HepG2 (cell line): Measurements from ENCODE around the gene WDR91. TPM values are rescaled to one million over a fixed set of nuclear protein-coding genes. Genes with fewer than 3 reads are reported as not detected.

Source experiments
- AHDC1 ChIP-seq: sonication (generic); formaldehyde crosslinking; IDR thresholded peaks from 2 replicates; pipeline ENCODE4 v1.5.1; 2020; ENCODE audit warnings: mild to moderate bottlenecking, missing genetic modification reagents, borderline replicate concordance
- CBX5 ChIP-seq: sonication (generic); formaldehyde crosslinking; IDR thresholded peaks from 2 replicates; pipeline ENCODE4 v1.4.0; 2020; ENCODE audit warnings: missing genetic modification reagents, borderline replicate concordance
- NFIC ChIP-seq: IDR thresholded peaks from 2 replicates; pipeline ENCODE4 v1.6.1; 2012; ENCODE audit warnings: mild to moderate bottlenecking, low read length, inconsistent platforms
- POGK ChIP-seq: sonication (generic); formaldehyde crosslinking; conservative IDR thresholded peaks from 2 replicates; pipeline ENCODE4 v1.8.0; 2022; ENCODE audit warnings: mild to moderate bottlenecking, moderate library complexity, missing genetic modification reagents
- POLR2AphosphoS5 ChIP-seq: IDR thresholded peaks from 2 replicates; pipeline ENCODE4 v1.6.1; 2012; ENCODE audit warnings: low read depth, low read length
- RXRA ChIP-seq: sonication (generic); formaldehyde crosslinking; IDR thresholded peaks from 2 replicates; pipeline ENCODE4 v1.5.1; 2020; ENCODE audit warnings: missing genetic modification reagents
- SRF ChIP-seq: IDR thresholded peaks from 2 replicates; pipeline ENCODE4 v1.6.1; 2011; ENCODE audit warnings: mild to moderate bottlenecking, low read depth, low read length, moderate library complexity
- TRIM22 ChIP-seq: fragments of 450-650 bp; IDR thresholded peaks from 2 replicates; pipeline ENCODE4 v1.6.1; 2017
- ZBTB39 ChIP-seq: sonication (generic); formaldehyde crosslinking; IDR thresholded peaks from 2 replicates; pipeline ENCODE4 v1.5.0; 2020; ENCODE audit warnings: missing genetic modification reagents
- ZFY ChIP-seq: sonication (generic); formaldehyde crosslinking; IDR thresholded peaks from 2 replicates; pipeline ENCODE4 v1.4.0; 2020; ENCODE audit warnings: missing genetic modification reagents
- ZNF205 ChIP-seq: IDR thresholded peaks from 2 replicates; pipeline ENCODE4 v1.6.1; 2018; ENCODE audit warnings: missing biosample characterization, missing genetic modification reagents
- ZNF30 ChIP-seq: sonication (generic); formaldehyde crosslinking; IDR thresholded peaks from 2 replicates; pipeline ENCODE4 v1.5.0; 2020; ENCODE audit warnings: mild to moderate bottlenecking, missing genetic modification reagents
- ZNF776 ChIP-seq: sonication (generic); formaldehyde crosslinking; IDR thresholded peaks from 2 replicates; pipeline ENCODE4 v1.4.0; 2020; ENCODE audit warnings: mild to moderate bottlenecking, missing genetic modification reagents
- ZNF782 ChIP-seq: sonication (generic); formaldehyde crosslinking; IDR thresholded peaks from 2 replicates; pipeline ENCODE4 v1.4.0; 2020; ENCODE audit warnings: missing genetic modification reagents, mild to moderate bottlenecking, borderline replicate concordance
- polyA plus RNA-seq, 8 experiments: library from polyadenylated mRNA; depleted of rRNA in 3 of 8; stranded (reverse) in 7 of 8; unstranded in 1 of 8; fragments of >200 nt; fragmentation: Illumina TruSeq in 4 of 8; extraction: Trizol in 4 of 8; gene quantifications; 2 replicates each; pipeline versions ENCODE4 v1.2.1 to v1.2.3, GENCODE V29; 2011 to 2016; ENCODE audit warnings: low read depth in 4 of 8, missing spikeins in 1 of 8, mixed read lengths in 1 of 8; ENCODE audit not compliant: insufficient read depth in 1 of 8
- total RNA-seq, 5 experiments: library from RNA; depleted of rRNA; stranded (reverse); fragments of >200 nt; fragmentation: Illumina TruSeq; extraction: Trizol; gene quantifications; 2 replicates each; pipeline ENCODE4 v1.2.3, GENCODE V29; 2016; ENCODE audit warnings: low read depth in 1 of 5

Gene WDR91
- total and polyA plus RNA-seq, 2 of the 13 experiments (the other 11 are each of a cell fraction or from before 2014, with no cell fraction given): 11.6 to 12.1 TPM

GRCh38 chr7:135170274-135170997 is 40.9 kb downstream of the WDR91 start, which contains the start of gene CYREN (continued):
- TF ChIP-seq ZBTB39 (CRISPR knock-in tag) (no peak; the same call in 1 of the 2 replicates), POGK (CRISPR knock-in tag) (peak; percentile 92), ZFY (CRISPR knock-in tag) (peak; percentile 82), NFIC (no peak), ZNF782 (CRISPR knock-in tag) (peak; percentile 91; the same call in 1 of the 2 replicates), ZNF30 (CRISPR knock-in tag) (no peak), RXRA (CRISPR knock-in tag) (peak; percentile 82), ZNF205 (CRISPR knock-in tag) (peak; percentile 70; the same call in 1 of the 2 replicates), ZNF776 (CRISPR knock-in tag) (peak; percentile 66), SRF (no peak), CBX5 (CRISPR knock-in tag) (peak; percentile 63; the same call in 1 of the 2 replicates), AHDC1 (CRISPR knock-in tag) (no peak; the same call in none of the 2 replicates), POLR2AphosphoS5 (peak; percentile 58; the same call in 1 of the 2 replicates), TRIM22 (no peak)
